Tibial nerve (tissue), 4 donors: Measurements from ENCODE around the gene PLAU. TPM values are rescaled to one million over a fixed set of nuclear protein-coding genes. Genes with fewer than 3 reads are reported as not detected.

Source experiments
- DNase-seq, 2 donors: peaks; one replicate each; pipeline ENCODE4 v3.0.0-alpha.2; 2019; ENCODE audit warnings: low spot score in 2 of 2
- H3K27ac ChIP-seq, 4 donors: fragments of 200-600 bp; sonication (generic) in 3 of 4; one replicate each; pipeline ENCODE4 v1.5.1; 2017 to 2019; ENCODE audit warnings: mild to moderate bottlenecking in 1 of 4
- H3K27me3 ChIP-seq, 2 donors: fragments of 200-600 bp; sonication (generic) in 1 of 2; one replicate each; pipeline versions ENCODE4 v1.5.1 to v1.6.0; 2017 to 2019
- H3K36me3 ChIP-seq, 3 donors: fragments of 200-600 bp; sonication (generic); one replicate each; pipeline ENCODE4 v1.5.1; 2018 to 2019
- H3K4me1 ChIP-seq, 4 donors: fragments of 200-600 bp; sonication (generic) in 3 of 4; one replicate each; pipeline ENCODE4 v1.5.1; 2017 to 2019
- H3K4me3 ChIP-seq, 4 donors: fragments of 200-600 bp; sonication (generic) in 3 of 4; one replicate each; pipeline ENCODE4 v1.5.1; 2017 to 2019; ENCODE audit warnings: mild to moderate bottlenecking in 1 of 4, moderate library complexity in 1 of 4
- H3K9me3 ChIP-seq, 4 donors: fragments of 200-600 bp; sonication (generic) in 3 of 4; one replicate each; pipeline ENCODE4 v1.5.1; 2017 to 2019
- CTCF ChIP-seq, 5 experiments: fragments of 200-600 bp in 3 of 5; fragments of 450-650 bp in 2 of 5; sonication (generic) in 3 of 5; IDR thresholded peaks; one replicate each; pipeline ENCODE4 v1.5.1; 2016 to 2019; ENCODE audit warnings: antibody characterized with exemption in 5 of 5, mild to moderate bottlenecking in 3 of 5, moderate library complexity in 2 of 5
- EP300 ChIP-seq, 2 donors: sonication (generic); formaldehyde crosslinking; IDR thresholded peaks; one replicate each; pipeline ENCODE4 v1.6.1; 2017; ENCODE audit warnings: antibody characterized with exemption in 2 of 2, mild to moderate bottlenecking in 1 of 2
- POLR2A ChIP-seq, 2 donors: fragments of 450-650 bp; IDR thresholded peaks; one replicate each; pipeline ENCODE4 v1.6.1; 2017; ENCODE audit warnings: antibody characterized with exemption in 2 of 2, mild to moderate bottlenecking in 2 of 2, moderate library complexity in 2 of 2
- WGBS, 2 donors: methylation state at CpG; one replicate each; pipeline ENCODE4 v1.1.5; 2018; 5-methylcytosine and 5-hydroxymethylcytosine counted together
- total RNA-seq, 4 donors: library from RNA; depleted of rRNA; stranded (reverse); fragments of >200 nt; gene quantifications; one replicate each; pipeline ENCODE4 v1.1.0, GENCODE V29; 2016

The PLAU gene
- total RNA-seq, 4 donors from 2014 or later: 2.5 to 7.8 (median 3.5) TPM

GRCh38 chr10:73965890-73966768 is 55.2 kb downstream of the PLAU start:
- Histone ChIP-seq H3K4me1 (peaks cover 0 to 33% (median 6%) of the 10 kb centered on the region in 4 donors), H3K4me3 (peak overlapping the region in 2 of 4 donors; percentile 16 to 18), H3K36me3 (no peaks in the 10 kb centered on the region), H3K27ac (peak overlapping the region; percentile 5 to 83 (median 74)), H3K27me3 (no peaks in the 10 kb centered on the region), H3K9me3 (no peaks in the 10 kb centered on the region)
- WGBS, 2 donors: 13 to 20% methylated on average over 16 of the region's 16 CpGs
- TF ChIP-seq CTCF (IDR thresholded peaks at IDR 0.05) (no peak), EP300 (IDR thresholded peaks at IDR 0.05) (peak; percentile 37 to 71), POLR2A (IDR thresholded peaks at IDR 0.05) (peak in 1 of 2 donors; percentile 30)
- peak; percentile 43 to 64 for DNase-seq

GRCh38 chr10:73967022-73967429 is 56.1 kb downstream of the PLAU start:
- 87 to 91% methylated on average over 4 of the region's 4 CpGs for WGBS, 2 donors
- H3K27me3 ChIP-seq: no peaks in the 10 kb centered on the region
- DNase-seq: no peak
- H3K4me3 ChIP-seq: no peak overlapping the region
- TF ChIP-seq POLR2A (IDR thresholded peaks at IDR 0.05) (no peak), EP300 (IDR thresholded peaks at IDR 0.05) (no peak), CTCF (IDR thresholded peaks at IDR 0.05) (no peak)
- no peaks in the 10 kb centered on the region for H3K36me3 ChIP-seq
- H3K4me1 ChIP-seq: peaks cover 0 to 33% (median 6%) of the 10 kb centered on the region in 4 donors
- no peaks in the 10 kb centered on the region for H3K9me3 ChIP-seq
- peak overlapping the region in 3 of 4 donors; percentile 57 to 83 (median 82) for H3K27ac ChIP-seq

Other genes with a start within 250 kb of the PLAU start
- gene AGAP5, start 213.0 kb upstream of the PLAU start, total RNA-seq: 10 to 100 TPM in 1 of 4 donors, 1 to 10 TPM in 3; 7.8 to 13.8 (median 8.8) TPM
- gene SEC24C, start 166.8 kb upstream of the PLAU start, total RNA-seq: 10 to 100 TPM; 42.0 to 61.2 (median 43.3) TPM
- gene CHCHD1, start 129.1 kb upstream of the PLAU start, total RNA-seq: 10 to 100 TPM in 3 of 4 donors, 1 to 10 TPM in 1; 8.2 to 33.0 (median 16.2) TPM
- 100 to 1,000 TPM; 104 to 138 (median 121) TPM for gene ZSWIM8, start 125.5 kb upstream of the PLAU start, total RNA-seq
- gene NDST2, start 99.5 kb upstream of the PLAU start, total RNA-seq: 10 to 100 TPM; 44.8 to 99.3 (median 61.7) TPM
- 10 to 100 TPM; 26.4 to 43.5 (median 35.1) TPM for gene CAMK2G, start 36.6 kb upstream of the PLAU start, total RNA-seq
- 100 to 1,000 TPM in 2 of 4 donors, 10 to 100 TPM in 2; 99.2 to 120 (median 106) TPM for gene VCL, start 87.0 kb downstream of the PLAU start, total RNA-seq
- gene AP3M1, start 239.7 kb downstream of the PLAU start, total RNA-seq: 10 to 100 TPM; 15.3 to 20.9 (median 16.9) TPM
- gene ADK, start 240.1 kb downstream of the PLAU start, total RNA-seq: 10 to 100 TPM; 28.2 to 50.9 (median 34.0) TPM